Colonic mucosa (tissue), 4 donors: ENCODE data around the gene PTOV1. TPM values are rescaled to one million over a fixed set of nuclear protein-coding genes. Genes with fewer than 3 reads are reported as not detected.

Source experiments
- DNase-seq: peaks from one replicate; pipeline ENCODE4 v3.0.0-alpha.2; 2020
- H3K27ac ChIP-seq: fragments of 200-600 bp; one replicate; pipeline ENCODE4 v1.8.0; 2021
- H3K27me3 ChIP-seq: fragments of 200-600 bp; one replicate; pipeline ENCODE4 v1.8.0; 2021
- H3K36me3 ChIP-seq: fragments of 200-600 bp; one replicate; pipeline ENCODE4 v1.8.0; 2021
- H3K4me1 ChIP-seq: fragments of 200-600 bp; one replicate; pipeline ENCODE4 v1.8.0; 2021; ENCODE audit warnings: mild to moderate bottlenecking
- H3K4me3 ChIP-seq: fragments of 200-600 bp; one replicate; pipeline ENCODE4 v1.8.0; 2021
- H3K9ac ChIP-seq, 2 donors: one replicate each; pipeline ENCODE4 v1.7.0; 2013; ENCODE audit warnings: control low read depth in 2 of 2, low read depth in 2 of 2, low read length in 2 of 2
- H3K9me3 ChIP-seq: fragments of 200-600 bp; one replicate; pipeline ENCODE4 v1.8.0; 2021
- intact Hi-C: fragments of 100-400 bp; cut with DNase I; formaldehyde crosslinking; loops from one replicate; pipeline ENCODE4 v1.14.1; 2022
- microRNA-seq: library from miRNA; unstranded; fragments of <30 nt; microRNA quantifications from one replicate; pipeline ENCODE4, GENCODE V29; 2019
- total RNA-seq, 2 donors: library from RNA; stranded (reverse); fragmentation: NEBNext Ultra II Directional in 1 of 2; extraction: Animal tissue kit (Norgen Biotek cat#: 25700) in 1 of 2; gene quantifications; one replicate each; pipeline ENCODE4 v1.2.1, GENCODE V29; 2021
- TF ChIP-seq, protein P1 (sequence below): fragments of 200-600 bp; IDR thresholded peaks from one replicate; pipeline ENCODE4 v1.8.0; 2022; ENCODE audit warnings: antibody characterized with exemption, mild to moderate bottlenecking
- donor health status: healthy.
- donor health status: DM: no; HTN: no; CAD: no.
- donor health status: DM: no; HTN: no; CAD: no.

Gene PTOV1
- total RNA-seq, 2 donors from 2014 or later, result 109 to 128 TPM

GRCh38 chr19:49908480-49909420 lies 57.8 kb downstream of the PTOV1 start:
- peaks cover 6% of the 10 kb centered on the region for H3K36me3 ChIP-seq
- H3K9me3 ChIP-seq, result no peaks in the 10 kb centered on the region
- H3K4me1 ChIP-seq, result no peaks in the 10 kb centered on the region
- H3K4me3 ChIP-seq, result no peak overlapping the region
- no peak overlapping the region for H3K9ac ChIP-seq
- intact Hi-C loops, result no loop called here
- H3K27ac ChIP-seq, result no peak overlapping the region
- TF ChIP-seq, protein P1, sequence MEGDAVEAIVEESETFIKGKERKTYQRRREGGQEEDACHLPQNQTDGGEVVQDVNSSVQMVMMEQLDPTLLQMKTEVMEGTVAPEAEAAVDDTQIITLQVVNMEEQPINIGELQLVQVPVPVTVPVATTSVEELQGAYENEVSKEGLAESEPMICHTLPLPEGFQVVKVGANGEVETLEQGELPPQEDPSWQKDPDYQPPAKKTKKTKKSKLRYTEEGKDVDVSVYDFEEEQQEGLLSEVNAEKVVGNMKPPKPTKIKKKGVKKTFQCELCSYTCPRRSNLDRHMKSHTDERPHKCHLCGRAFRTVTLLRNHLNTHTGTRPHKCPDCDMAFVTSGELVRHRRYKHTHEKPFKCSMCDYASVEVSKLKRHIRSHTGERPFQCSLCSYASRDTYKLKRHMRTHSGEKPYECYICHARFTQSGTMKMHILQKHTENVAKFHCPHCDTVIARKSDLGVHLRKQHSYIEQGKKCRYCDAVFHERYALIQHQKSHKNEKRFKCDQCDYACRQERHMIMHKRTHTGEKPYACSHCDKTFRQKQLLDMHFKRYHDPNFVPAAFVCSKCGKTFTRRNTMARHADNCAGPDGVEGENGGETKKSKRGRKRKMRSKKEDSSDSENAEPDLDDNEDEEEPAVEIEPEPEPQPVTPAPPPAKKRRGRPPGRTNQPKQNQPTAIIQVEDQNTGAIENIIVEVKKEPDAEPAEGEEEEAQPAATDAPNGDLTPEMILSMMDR, result no peak
- DNase-seq, result no peak
- no peaks in the 10 kb centered on the region for H3K27me3 ChIP-seq

- Histone ChIP-seq H3K4me3 (no peak overlapping the region), H3K9me3 (no peaks in the 10 kb centered on the region), H3K9ac (no peak overlapping the region), H3K27me3 (no peaks in the 10 kb centered on the region), H3K4me1 (no peaks in the 10 kb centered on the region), H3K27ac (no peak overlapping the region), H3K36me3 (peaks cover 6% of the 10 kb centered on the region)
- intact Hi-C loops, result no loop called here
- DNase-seq, result no peak
- TF ChIP-seq, protein P1, result no peak
These were observed 59.2 kb downstream of the PTOV1 start for GRCh38 chr19:49910179-49910578.

Small RNA genes lying within 50 kb of the gene (microRNA-seq; reads per million reads assigned to microRNA genes)
- gene MIR4749 (2.8 reads per million), gene MIR4750 (not detected), gene MIR6800 (not detected)

Other genes starting within 250 kb of the PTOV1 start
- gene RRAS, start 211.0 kb upstream of the PTOV1 start, total RNA-seq, result 10 to 100 TPM; 45.7 to 62.2 TPM
- 10 to 100 TPM; 54.2 to 85.7 TPM for gene SCAF1, start 208.9 kb upstream of the PTOV1 start, total RNA-seq
- 100 to 1,000 TPM in 1 of 2 donors, 10 to 100 TPM in 1; 62.9 to 190 TPM for gene IRF3, start 185.3 kb upstream of the PTOV1 start, total RNA-seq
- gene BCL2L12, start 185.2 kb upstream of the PTOV1 start, total RNA-seq, result 10 to 100 TPM; 17.4 to 60.9 TPM
- 100 to 1,000 TPM in 1 of 2 donors, 10 to 100 TPM in 1; 81.3 to 177 TPM for gene PRMT1, start 173.9 kb upstream of the PTOV1 start, total RNA-seq
- 1 to 10 TPM in 1 of 2 donors, under 1 TPM in 1; 0.24 to 2.0 TPM for gene ADM5, start 161.6 kb upstream of the PTOV1 start, total RNA-seq
- gene CPT1C, start 160.0 kb upstream of the PTOV1 start, total RNA-seq, result 1 to 10 TPM; 1.2 to 2.0 TPM
- not detected for gene TSKS, start 87.9 kb upstream of the PTOV1 start, total RNA-seq
- 10 to 100 TPM; 80.0 to 92.1 TPM for gene AP2A1, start 84.2 kb upstream of the PTOV1 start, total RNA-seq
- gene FUZ, start 37.9 kb upstream of the PTOV1 start, total RNA-seq, result 10 to 100 TPM in 1 of 2 donors, 1 to 10 TPM in 1; 7.4 to 14.9 TPM
- gene MED25, start 32.9 kb upstream of the PTOV1 start, total RNA-seq, result 10 to 100 TPM; 46.1 to 77.2 TPM
- 100 to 1,000 TPM in 1 of 2 donors, 10 to 100 TPM in 1; 53.7 to 137 TPM for gene PNKP, start 16.4 kb downstream of the PTOV1 start, total RNA-seq
- 10 to 100 TPM; 32.7 to 74.9 TPM for gene AKT1S1, start 26.2 kb downstream of the PTOV1 start, total RNA-seq
- 10 to 100 TPM; 29.4 to 33.7 TPM for gene TBC1D17, start 26.5 kb downstream of the PTOV1 start, total RNA-seq
- gene IL4I1, start 45.7 kb downstream of the PTOV1 start, total RNA-seq, result 1 to 10 TPM; 1.0 to 2.4 TPM
- 10 to 100 TPM; 16.7 to 24.7 TPM for gene ATF5, start 78.0 kb downstream of the PTOV1 start, total RNA-seq
- gene NUP62, start 78.3 kb downstream of the PTOV1 start, total RNA-seq, result 10 to 100 TPM; 34.8 to 59.8 TPM
- under 1 TPM; 0.32 to 0.45 TPM for gene SIGLEC11, start 110.0 kb downstream of the PTOV1 start, total RNA-seq
- gene VRK3, start 174.2 kb downstream of the PTOV1 start, total RNA-seq, result 10 to 100 TPM; 50.0 to 77.7 TPM
- gene ZNF473, start 174.8 kb downstream of the PTOV1 start, total RNA-seq, result 1 to 10 TPM; 5.9 to 7.6 TPM